Activated CD4-positive, alpha-beta T cell treated with anti-CD3 and anti-CD28 coated beads, Interleukin-2, amount 50 U/mL, for 1 hour (primary cell): ENCODE measurements around the gene GTSF1L.
A peak's percentile ranks its signal among the peaks of the same experiment; 100 is the strongest.

ENCODE experiments used
- DNase-seq: peaks from one replicate; pipeline ENCODE4 v3.0.0-alpha.2; 2020

Gene GTSF1L

DNA sequence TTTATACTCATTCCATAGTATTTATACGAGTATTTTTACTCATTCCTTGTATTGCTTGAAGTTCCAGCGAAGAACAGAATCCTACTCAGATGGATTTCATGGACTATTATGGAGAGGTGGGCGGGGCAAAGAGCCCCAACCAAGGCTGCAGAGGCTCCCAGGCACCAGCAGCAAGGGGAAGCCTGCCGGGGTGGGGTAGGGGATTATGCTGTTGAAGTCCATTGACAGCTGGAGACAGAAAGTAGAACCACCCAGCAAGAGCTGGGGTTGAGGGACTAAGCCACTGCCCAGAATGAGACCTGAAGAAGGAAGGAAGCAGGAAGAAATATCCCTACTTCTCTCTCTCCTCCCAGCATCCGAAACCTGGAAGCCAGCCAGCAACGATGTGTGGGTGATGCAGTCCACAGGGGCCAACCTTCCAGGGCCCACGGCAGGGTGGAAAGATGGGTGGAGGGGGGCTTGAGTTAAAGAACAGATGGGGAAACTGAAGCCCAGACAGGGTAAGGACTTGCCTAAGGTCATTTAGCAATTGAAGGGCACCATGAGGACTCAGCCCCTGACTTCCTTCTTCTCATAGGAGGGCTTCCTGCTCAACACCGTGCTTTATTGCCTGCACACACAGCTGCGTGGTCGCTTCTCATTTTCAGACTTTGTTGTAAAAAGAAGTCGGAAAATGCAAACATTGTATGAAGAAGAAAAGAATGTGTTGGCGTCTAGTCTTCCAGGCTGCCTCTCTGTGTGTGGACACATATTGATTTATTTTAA is 18.3 kb upstream of the GTSF1L start:
- no peak for DNase-seq

DNA sequence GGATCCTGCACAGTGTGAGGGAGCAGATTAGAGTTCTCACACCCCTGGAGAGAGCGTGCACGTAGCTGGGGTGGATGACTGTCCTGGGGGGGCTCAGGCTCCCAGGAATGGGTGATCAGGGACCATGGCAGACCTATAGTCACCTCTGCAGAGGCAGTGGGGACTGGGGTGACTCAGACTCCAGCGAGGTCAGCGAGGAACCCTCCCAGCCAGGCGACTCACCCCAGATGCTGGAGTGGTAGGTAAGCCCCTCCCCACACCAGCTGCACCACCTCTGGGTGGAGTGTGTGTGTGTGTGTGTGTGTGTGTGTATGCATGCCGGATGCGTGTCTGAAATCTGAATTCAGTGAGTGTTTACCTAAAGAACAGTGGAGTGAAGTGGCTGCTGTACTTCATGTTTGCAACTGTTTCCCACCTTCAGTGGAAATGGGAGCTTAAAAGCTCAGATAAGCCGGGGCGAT is 17.4 kb upstream of the GTSF1L start:
- no peak for DNase-seq

DNA sequence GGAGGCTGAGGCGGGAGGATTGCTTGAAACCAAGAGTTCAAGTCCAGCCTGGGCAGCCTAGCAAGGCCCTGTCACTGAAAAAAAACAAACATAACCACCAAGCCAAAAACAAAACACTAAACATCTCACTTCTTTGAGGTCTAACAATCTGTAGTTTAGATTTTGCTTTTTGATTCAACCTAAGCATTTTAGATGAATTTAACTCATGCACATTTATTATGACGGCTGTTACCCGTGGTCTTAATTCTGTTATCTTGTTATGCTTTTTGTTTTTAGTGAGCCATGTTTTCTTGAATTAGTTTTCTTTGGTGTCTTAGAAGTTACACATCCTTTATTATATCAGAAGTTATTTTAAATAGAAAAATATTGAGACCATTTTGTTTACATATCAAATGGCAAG is 13.8 kb upstream of the GTSF1L start:
- no peak for DNase-seq

GRCh38 chr20:43739148-43739749 is 12.4 kb upstream of the GTSF1L start:
- DNase-seq, result no peak

DNA sequence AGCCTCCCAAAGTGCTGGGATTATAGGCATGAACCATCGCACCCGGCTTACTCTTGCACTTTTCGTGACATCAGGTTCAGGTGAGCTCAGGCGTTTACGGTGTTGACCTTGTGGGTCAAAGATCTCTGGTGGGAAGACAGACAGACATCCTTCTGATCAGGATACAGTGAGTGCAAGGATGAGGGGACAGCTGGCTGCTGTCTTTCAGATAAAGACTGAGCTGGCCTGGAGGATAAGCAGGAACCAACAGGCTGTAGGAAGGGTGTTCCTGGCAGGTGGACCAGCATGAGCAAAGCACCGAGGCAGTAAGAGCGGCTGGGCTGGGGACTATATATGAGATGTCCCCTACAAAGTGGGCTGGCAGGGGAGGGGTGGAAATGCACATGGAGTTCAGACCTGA is 11.1 kb upstream of the GTSF1L start:
- DNase-seq, result no peak

DNA sequence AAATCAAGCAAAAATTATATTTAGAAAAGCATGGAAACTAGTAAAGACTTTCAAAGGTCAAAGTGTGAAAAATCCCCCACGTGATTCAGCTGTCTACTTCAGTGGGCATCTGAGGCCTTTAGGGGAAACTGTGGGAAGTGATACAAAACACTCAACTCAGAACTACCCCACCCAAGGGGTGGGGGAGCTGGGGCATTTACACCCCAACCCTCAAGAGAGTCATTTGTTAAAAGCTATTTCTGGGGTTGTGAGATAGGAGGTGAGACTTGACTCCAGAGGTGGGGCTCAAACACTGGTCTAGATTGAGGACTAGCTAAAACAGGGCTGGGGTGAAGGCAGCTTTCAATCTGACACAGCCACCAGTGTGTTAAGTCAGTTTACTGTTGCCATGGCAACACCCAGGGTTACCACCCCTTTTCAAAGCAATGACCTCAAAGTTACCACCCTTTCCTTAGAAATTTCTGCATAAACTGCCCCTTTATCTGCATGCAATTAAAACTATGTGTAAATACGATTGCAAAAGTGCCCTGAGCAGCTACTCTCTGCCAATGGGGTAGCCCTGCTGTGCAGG is 9.9 kb upstream of the GTSF1L start:
- no peak for DNase-seq

DNA sequence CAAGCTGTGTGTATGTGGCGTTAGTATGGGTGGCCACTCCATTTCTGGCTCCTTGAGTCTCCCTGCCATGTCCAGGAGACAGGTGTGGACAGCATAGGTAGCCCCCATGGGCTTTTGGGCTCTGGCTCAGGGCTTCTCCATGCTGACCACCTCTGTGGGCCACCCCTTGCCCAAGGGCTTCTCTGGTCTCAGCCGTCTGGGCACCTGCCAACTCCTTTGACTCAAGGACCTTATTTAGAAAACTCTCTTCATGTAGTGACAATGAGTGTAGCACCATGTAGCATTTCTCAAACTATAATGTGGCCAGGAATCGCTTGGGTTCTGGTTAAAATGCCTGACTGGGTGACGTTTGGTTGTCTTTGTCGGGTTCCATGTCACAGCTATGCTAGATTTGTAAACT is 5.1 kb upstream of the GTSF1L start:
- no peak for DNase-seq

DNA sequence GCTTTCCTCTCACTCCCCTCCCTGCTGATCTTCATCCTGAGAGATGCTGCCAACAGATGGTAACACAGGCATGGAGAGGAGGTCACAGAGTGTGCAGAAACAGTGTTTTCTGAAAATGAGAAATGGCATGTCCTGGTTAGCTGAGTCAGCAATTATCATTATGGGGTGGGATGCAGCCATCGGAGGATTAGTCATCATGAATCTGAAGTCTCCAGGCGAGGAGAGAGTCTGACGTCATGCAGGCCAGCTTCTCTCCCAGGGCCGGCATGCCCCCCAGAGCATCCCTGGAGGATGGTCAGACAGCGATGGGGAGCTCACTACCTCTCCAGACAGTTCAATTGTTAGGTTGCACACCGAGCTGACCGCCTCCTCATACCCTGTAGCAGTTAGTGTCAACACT is 4.7 kb upstream of the GTSF1L start:
- no peak for DNase-seq

DNA sequence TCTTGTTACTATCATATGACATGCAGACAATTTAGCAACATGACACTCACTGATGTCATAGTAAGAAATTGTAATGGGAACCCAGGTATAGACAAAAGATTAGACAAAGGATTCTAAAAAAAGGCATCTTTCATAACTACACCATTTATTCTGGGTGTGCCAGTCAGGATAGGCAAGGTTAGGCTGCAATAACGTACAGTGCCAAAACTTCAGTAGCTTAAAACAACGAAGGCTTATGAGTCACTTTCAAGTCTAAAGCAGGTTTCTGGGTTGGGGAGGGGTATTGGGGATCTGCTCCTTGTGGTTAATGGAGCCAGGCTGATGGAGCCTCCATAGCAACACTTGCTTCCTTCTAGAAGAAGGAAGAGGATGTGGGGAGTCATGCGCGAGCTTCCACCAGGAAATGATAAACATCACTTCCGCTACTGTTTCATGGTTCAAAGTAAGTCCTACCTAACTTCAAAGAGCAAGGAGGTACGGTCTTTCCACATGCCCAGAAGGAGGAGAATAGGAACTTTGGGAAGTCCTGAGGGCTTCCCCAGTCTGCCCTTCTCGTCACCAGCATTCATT is 2.0 kb upstream of the GTSF1L start:
- DNase-seq, result no peak

GRCh38 chr20:43727980-43728590 is 1.3 kb upstream of the GTSF1L start:
- DNase-seq, result peak; percentile 13

- no peak for DNase-seq
Observed at GRCh38 chr20:43726333-43726732, 469 bp downstream of the GTSF1L start.

- no peak for DNase-seq
Observed at GRCh38 chr20:43725666-43726065, 1.1 kb downstream of the GTSF1L start.

DNA sequence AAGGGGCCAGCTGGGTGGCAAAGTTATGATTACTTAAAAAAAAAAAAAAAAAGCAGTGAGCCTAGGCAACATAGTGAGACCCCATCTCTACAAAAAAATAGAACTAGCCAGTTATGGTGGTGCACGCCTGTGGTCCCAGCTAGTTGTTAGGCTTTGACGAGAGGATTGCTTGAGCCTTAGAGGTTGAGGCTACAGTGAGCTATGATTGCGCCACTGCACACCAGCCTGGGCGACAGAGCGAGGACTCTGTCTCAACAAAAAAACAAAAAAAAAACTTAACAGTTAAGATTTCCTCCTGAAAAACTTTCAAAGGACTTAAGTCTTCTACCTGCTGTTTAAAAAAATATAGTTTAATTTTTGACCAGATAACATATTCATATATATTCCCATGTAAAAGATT is 2.4 kb downstream of the GTSF1L start:
- DNase-seq, result no peak

DNA sequence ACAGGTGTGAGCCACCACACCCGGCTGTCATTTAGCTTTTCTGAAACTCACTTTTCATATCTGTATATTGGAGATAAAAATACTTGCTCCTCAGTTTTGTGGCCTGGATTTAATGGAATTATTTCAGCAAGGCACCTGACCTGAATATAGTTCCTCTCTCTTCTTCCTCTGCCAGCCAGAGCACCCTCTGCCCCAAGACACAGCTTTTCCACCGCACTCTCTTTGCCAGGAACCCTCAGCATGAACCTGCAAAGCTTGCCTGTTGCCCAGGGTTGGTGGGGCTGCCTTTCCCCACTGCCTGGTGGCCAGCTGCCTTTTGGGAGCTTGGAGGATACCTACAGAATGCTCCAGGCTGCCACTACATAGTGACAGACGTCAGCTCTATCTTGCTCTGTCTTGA is 3.1 kb downstream of the GTSF1L start:
- DNase-seq, result no peak

GRCh38 chr20:43723186-43723585 is 3.6 kb downstream of the GTSF1L start:
- DNase-seq, result no peak

GRCh38 chr20:43722153-43722505 is 4.7 kb downstream of the GTSF1L start:
- peak; percentile 52 for DNase-seq

GRCh38 chr20:43721429-43722152 is 5.2 kb downstream of the GTSF1L start:
- no peak for DNase-seq

DNA sequence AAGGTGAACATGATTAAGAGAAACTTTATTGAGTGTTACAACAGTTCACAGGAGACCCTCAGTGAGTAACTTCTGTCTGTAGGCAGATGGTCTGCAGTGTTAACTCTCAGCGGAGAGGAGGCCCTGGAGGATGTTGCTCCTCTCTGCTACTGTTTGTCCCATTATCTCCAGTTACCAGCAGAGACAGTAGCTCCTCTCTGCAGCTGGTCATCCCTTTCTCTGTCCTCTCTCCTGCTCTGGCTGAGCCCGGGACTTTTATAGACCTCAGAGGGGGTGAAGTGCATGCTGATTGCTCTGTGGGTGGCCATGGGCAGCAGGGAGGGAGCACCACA is 5.7 kb downstream of the GTSF1L start:
- DNase-seq, result no peak

DNA sequence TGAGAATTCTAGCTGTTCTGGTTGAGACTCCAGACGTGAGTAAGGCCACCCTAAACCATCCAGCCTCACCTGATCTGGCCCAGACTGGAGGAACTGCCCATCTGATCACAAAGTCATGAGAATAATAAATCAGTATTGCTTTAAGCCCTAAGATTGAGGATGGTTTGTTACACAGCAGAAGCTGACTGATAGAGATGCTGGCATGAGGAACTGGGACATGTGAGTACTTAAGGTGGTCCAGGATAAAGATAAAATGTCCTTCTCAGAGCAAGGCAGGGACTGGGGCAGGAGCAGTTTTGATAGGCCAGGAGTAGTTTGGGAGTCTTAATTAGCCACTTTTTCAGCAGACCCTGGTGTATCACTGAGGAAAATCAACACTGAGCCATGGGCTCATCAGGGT is 6.8 kb downstream of the GTSF1L start:
- no peak for DNase-seq

GRCh38 chr20:43717616-43717995 is 9.2 kb downstream of the GTSF1L start:
- no peak for DNase-seq

DNA sequence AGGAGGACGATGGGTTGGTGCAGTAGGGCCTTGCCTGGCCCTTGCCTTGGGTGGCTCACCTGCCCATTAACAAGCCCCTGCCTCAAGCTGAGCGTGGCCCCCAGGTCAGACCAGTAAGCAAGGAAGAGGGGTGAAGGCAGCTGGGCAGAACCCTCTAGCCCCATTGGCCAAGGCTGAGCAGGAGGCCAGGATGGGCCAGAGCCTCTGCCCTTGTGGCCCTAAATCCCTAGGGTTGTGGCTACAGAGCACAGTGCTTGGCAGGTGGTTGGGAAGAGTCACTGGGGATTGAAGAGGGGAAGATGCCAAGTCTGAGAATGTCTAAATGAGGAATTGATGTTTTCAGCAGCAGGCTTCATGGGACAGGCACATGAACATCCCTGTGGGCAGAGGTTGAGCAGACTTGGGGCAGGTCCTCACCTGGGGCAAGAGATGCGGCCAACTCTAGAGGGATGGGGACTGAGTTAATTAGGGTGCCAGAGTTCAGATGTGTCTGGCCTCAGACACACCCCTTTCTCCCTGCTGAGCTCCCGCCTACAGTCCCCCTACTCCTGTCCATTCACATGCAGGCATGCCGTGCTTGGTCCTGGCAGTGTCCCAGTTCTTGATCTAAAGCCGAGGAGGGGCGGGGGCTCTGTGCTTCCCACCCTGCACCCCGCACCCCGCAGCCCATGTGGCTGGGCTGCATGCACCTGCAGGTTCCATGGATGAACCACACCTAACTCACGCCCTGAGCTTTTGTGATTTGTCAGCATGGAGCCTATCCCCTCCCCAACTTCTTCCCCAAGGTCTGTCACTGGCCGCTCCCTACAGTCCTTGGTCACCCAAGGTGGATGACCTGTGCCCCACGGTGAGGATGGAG is 9.8 kb downstream of the GTSF1L start:
- no peak for DNase-seq

DNA sequence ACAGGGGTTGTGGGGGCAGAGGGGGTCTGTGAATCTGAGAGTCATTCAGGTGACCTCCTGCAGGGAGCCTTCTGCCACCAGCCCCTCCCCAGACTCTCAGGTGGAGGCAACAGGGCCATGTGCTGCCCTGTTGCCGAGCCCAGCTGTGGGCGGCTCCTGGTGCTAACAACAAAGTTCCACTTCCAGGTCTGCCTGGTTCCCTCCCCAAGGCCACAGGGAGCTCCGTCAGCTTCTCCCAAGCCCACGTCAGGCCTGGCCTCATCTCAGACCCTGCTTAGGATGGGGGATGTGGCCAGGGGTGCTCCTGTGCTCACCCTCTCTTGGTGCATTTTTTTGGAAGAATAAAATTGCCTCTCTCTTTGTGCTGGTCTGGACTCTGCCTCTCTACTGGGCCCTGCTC is 10.7 kb downstream of the GTSF1L start:
- DNase-seq, result no peak
